ENCODE measurements around the gene RPS8.
A peak's percentile ranks its signal among the peaks of the same experiment; 100 is the strongest.
"Not testable (repeated sequence)": the region's sequence is repeated elsewhere in the genome, so short reads cannot be mapped to it uniquely, and the experiment has no call there.

The RPS8 gene

DNA sequence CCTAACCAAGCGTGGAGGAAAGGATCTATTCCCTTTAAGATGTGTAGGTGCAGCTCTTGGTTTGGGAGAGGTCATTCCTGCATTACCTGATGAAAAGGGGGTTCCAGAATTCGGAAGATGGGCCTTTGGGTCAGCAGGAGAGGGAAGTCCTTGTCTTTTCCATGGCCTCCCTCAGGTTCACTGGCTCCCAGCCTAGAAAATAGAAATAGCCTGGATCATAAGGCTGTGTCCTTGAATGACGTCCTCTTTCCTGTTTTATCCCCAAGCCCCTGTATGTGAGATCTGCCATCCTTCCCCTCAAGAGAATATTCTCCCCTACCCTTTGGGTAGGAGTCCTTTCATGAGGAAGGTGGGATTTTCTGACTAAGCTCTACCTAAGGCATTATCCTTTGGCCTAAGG, 14.5 kb upstream of the RPS8 start:
- TF ChIP-seq, protein P1, sequence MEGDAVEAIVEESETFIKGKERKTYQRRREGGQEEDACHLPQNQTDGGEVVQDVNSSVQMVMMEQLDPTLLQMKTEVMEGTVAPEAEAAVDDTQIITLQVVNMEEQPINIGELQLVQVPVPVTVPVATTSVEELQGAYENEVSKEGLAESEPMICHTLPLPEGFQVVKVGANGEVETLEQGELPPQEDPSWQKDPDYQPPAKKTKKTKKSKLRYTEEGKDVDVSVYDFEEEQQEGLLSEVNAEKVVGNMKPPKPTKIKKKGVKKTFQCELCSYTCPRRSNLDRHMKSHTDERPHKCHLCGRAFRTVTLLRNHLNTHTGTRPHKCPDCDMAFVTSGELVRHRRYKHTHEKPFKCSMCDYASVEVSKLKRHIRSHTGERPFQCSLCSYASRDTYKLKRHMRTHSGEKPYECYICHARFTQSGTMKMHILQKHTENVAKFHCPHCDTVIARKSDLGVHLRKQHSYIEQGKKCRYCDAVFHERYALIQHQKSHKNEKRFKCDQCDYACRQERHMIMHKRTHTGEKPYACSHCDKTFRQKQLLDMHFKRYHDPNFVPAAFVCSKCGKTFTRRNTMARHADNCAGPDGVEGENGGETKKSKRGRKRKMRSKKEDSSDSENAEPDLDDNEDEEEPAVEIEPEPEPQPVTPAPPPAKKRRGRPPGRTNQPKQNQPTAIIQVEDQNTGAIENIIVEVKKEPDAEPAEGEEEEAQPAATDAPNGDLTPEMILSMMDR (conservative IDR thresholded peaks at IDR 0.05; ENCODE audit: low read depth, low read length), result no peak
- Histone ChIP-seq H4K20me1 (ENCODE audit: insufficient read depth) (no peaks in the 10 kb centered on the region), H3K36me3 (ENCODE audit: insufficient read depth) (peaks cover 8% of the 10 kb centered on the region; the same call in 1 of the 2 replicates), H3K4me2 (no peak overlapping the region), H3K79me2 (ENCODE audit: insufficient read depth, low read depth) (no peaks in the 10 kb centered on the region), H3K4me3 (IDR thresholded peaks at IDR 0.05; ENCODE audit: insufficient read depth, low read depth, low read length) (no peak overlapping the region), H3K27me3 (ENCODE audit: insufficient read depth, low read depth) (no peaks in the 10 kb centered on the region), H3K27ac (no peak overlapping the region), H2AFZ (ENCODE audit: low read depth) (no peak overlapping the region), H3K4me1 (ENCODE audit: low read depth, poor library complexity, severe bottlenecking) (peaks cover 14% of the 10 kb centered on the region), H3K9ac (no peak overlapping the region)

DNA sequence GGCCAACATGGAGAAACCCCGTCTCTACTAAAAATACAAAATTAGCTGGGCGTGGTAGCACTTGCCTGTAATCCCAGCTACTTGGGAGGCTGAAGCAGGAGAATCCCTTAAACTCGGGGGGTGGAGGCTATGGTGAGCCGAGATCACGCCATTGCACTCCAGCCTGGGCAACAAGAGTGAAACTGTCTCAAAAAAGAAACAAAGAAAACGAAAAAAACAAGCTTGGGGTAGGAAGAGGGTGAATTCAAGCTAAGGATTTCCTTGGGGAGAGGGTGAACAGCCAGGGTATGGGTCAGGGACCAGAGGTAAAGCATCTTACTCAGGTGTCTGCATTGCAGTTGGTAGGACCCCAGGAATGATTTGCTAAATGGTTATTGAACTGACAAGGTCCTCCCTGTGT, 8.9 kb upstream of the RPS8 start:
- not testable (repeated sequence) for H3K79me2 ChIP-seq (ENCODE audit: insufficient read depth, low read depth); H2AFZ ChIP-seq (ENCODE audit: low read depth); H4K20me1 ChIP-seq (ENCODE audit: insufficient read depth); H3K27ac ChIP-seq; H3K4me2 ChIP-seq; H3K9ac ChIP-seq; H3K36me3 ChIP-seq (ENCODE audit: insufficient read depth); H3K4me1 ChIP-seq (ENCODE audit: low read depth, poor library complexity, severe bottlenecking); H3K27me3 ChIP-seq (ENCODE audit: insufficient read depth, low read depth); H3K4me3 ChIP-seq (IDR thresholded peaks at IDR 0.05; ENCODE audit: insufficient read depth, low read depth, low read length)

GRCh38 chr1:44775930-44776729, 790 bp downstream of the RPS8 start:
- Histone ChIP-seq H3K79me2 (ENCODE audit: insufficient read depth, low read depth) (peaks cover 39% of the 10 kb centered on the region), H3K27me3 (ENCODE audit: insufficient read depth, low read depth) (no peaks in the 10 kb centered on the region), H3K9ac (peak overlapping the region; percentile 99), H2AFZ (ENCODE audit: low read depth) (peak overlapping the region; percentile 46; the same call in 1 of the 2 replicates), H3K27ac (peak overlapping the region; percentile 91), H3K4me3 (IDR thresholded peaks at IDR 0.05; ENCODE audit: insufficient read depth, low read depth, low read length) (peak overlapping the region; percentile 88), H3K36me3 (ENCODE audit: insufficient read depth) (peaks cover 23% of the 10 kb centered on the region; the same call in 1 of the 2 replicates), H3K4me2 (peak overlapping the region; percentile 94), H3K4me1 (ENCODE audit: low read depth, poor library complexity, severe bottlenecking) (peaks cover 23% of the 10 kb centered on the region), H4K20me1 (ENCODE audit: insufficient read depth) (peaks cover 6% of the 10 kb centered on the region; the same call in 1 of the 2 replicates)
- TF ChIP-seq, protein P1 (conservative IDR thresholded peaks at IDR 0.05; ENCODE audit: low read depth, low read length), result no peak

GRCh38 chr1:44776730-44777068, 1.4 kb downstream of the RPS8 start:
- Histone ChIP-seq H3K27me3 (ENCODE audit: insufficient read depth, low read depth) (no peaks in the 10 kb centered on the region), H3K4me1 (ENCODE audit: low read depth, poor library complexity, severe bottlenecking) (peaks cover 23% of the 10 kb centered on the region), H3K9ac (peak overlapping the region; percentile 99; the same call in 1 of the 2 replicates), H3K4me3 (IDR thresholded peaks at IDR 0.05; ENCODE audit: insufficient read depth, low read depth, low read length) (peak overlapping the region; percentile 10), H3K27ac (peak overlapping the region; percentile 91; the same call in 1 of the 2 replicates), H3K4me2 (peak overlapping the region; percentile 94), H3K79me2 (ENCODE audit: insufficient read depth, low read depth) (peaks cover 39% of the 10 kb centered on the region), H2AFZ (ENCODE audit: low read depth) (no peak overlapping the region), H4K20me1 (ENCODE audit: insufficient read depth) (peaks cover 6% of the 10 kb centered on the region; the same call in 1 of the 2 replicates), H3K36me3 (ENCODE audit: insufficient read depth) (peaks cover 23% of the 10 kb centered on the region; the same call in 1 of the 2 replicates)
- TF ChIP-seq, protein P1 (conservative IDR thresholded peaks at IDR 0.05; ENCODE audit: low read depth, low read length), result no peak

GRCh38 chr1:44777547-44777946, 2.2 kb downstream of the RPS8 start:
- Histone ChIP-seq H3K79me2 (ENCODE audit: insufficient read depth, low read depth) (peaks cover 39% of the 10 kb centered on the region), H3K4me1 (ENCODE audit: low read depth, poor library complexity, severe bottlenecking) (peaks cover 23% of the 10 kb centered on the region), H4K20me1 (ENCODE audit: insufficient read depth) (peaks cover 6% of the 10 kb centered on the region; the same call in 1 of the 2 replicates), H2AFZ (ENCODE audit: low read depth) (no peak overlapping the region), H3K27ac (no peak overlapping the region), H3K36me3 (ENCODE audit: insufficient read depth) (peaks cover 23% of the 10 kb centered on the region; the same call in 1 of the 2 replicates), H3K4me2 (peak overlapping the region; percentile 94; the same call in 1 of the 2 replicates), H3K27me3 (ENCODE audit: insufficient read depth, low read depth) (no peaks in the 10 kb centered on the region), H3K4me3 (IDR thresholded peaks at IDR 0.05; ENCODE audit: insufficient read depth, low read depth, low read length) (no peak overlapping the region), H3K9ac (no peak overlapping the region; the same call in 1 of the 2 replicates)
- TF ChIP-seq, protein P1 (conservative IDR thresholded peaks at IDR 0.05; ENCODE audit: low read depth, low read length), result no peak

All from KMS-11 (cell line).